ENCODE measurements around the gene FGF16.
"Not testable (repeated sequence)": the region's sequence is repeated elsewhere in the genome, so short reads cannot be mapped to it uniquely, and the experiment has no call there.

The FGF16 gene

DNA sequence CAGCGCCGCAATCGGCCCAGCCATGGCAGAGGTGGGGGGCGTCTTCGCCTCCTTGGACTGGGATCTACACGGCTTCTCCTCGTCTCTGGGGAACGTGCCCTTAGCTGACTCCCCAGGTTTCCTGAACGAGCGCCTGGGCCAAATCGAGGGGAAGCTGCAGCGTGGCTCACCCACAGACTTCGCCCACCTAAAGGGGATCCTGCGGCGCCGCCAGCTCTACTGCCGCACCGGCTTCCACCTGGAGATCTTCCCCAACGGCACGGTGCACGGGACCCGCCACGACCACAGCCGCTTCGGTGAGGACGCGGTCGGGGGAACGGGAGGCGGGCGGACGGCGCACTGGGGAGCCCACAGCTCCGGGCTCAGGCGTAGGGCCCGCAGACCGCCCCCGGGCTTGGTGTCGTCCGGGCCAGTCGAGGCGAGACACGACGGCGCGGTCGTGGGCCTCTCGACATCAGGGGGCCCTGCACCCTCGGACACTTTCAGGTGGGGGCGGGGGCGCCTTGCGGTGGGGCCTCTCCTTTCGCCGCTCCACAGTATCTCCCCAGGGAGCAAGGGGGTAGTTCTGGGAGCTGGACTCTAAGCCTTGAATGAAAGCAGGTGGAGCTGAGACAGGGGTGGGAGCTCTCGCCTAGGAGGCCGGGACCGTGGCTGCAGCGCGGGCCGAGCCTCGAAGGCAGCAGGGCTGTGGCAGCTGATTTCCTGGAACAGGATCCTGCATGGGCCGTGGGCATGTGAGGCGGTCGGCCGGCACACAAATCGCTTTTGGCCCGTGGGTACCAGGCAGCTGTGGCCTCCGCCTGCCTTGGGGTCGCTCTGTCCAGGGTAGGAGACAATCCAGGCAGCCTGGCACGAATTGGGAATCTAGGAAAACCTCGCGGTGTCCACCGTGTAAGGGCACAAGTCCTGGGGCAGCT lies 722 bp downstream of the FGF16 start:
- DNase-seq (ENCODE audit: low spot score): no peak

DNA sequence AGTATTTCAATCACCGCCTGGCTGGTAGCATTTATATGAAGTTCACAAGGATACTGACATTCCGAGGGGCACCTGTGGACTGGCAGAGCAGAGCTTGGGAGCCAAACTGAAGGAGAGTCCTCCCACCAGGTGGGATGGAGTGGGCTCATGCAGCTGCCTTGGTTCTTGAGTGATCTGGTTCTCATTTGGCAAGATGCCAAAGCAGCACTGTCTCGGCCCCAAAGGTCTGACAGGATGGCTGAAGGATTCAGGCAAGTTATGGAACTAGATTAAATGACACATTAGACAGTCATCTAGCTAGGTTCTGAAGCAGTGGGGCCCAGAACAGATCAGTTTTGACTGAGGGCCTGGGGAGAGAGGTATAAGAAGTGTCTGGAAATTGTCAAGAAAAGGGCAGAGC lies 3.2 kb downstream of the FGF16 start:
- DNase-seq (ENCODE audit: low spot score): no peak

DNA sequence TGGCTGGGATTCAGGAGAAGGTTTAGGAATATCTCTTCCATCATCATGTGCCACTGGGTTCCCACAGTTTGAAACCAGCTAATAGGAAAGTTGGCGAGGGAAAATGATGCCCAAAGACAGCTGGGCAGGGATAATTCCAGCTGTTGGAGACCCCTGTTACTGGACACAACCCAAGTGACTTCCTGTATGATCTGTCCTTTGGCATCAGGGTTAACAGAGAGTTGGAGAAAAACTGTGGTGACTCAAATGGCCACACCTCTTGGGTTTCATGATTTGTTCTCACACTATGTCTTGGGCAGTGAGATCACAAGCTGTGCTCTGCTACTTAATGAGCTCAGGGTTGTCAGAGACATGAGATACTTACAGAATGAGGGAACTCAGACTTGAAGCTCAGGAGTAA lies 3.8 kb downstream of the FGF16 start:
- DNase-seq (ENCODE audit: low spot score): no peak

DNA sequence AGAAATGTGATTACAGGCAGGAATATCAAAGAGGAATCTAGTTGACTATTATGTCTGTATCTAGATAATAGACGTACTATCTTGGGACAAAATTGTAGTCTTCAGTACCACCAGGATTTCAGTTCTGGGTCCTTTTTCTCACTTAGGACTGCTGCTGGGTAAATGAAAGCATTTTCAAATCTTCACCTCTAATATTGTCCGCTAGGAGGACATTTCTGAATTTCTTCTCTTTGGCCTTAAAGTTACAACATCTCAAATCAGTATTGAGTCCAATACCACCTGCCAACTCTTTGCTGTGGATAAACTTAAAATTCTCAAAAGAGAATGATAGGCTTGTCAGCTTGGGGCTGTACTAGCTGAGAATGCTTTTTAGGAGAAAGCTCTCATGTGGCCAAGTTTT lies 6.0 kb downstream of the FGF16 start:
- no peak for DNase-seq (ENCODE audit: low spot score)

DNA sequence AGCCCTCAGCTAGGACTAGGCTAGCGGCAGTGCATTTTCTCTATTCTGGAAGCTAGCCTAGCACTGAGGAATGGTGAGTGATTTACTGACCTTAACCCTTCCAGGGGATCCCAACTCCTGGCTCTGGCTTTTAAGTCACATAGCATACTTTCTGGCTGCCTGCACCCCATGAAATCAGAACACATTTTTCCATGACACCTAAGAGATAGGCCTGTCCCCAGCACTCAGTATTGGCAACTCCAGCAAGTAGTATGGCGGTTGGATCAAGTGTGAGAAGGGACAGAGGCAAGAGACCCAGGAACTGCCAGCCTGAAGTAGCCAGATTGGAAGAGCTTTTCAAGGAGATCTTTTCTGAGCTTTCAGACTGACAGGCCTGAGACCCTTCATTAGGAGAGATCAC lies 8.2 kb downstream of the FGF16 start:
- DNase-seq (ENCODE audit: low spot score): no peak

DNA sequence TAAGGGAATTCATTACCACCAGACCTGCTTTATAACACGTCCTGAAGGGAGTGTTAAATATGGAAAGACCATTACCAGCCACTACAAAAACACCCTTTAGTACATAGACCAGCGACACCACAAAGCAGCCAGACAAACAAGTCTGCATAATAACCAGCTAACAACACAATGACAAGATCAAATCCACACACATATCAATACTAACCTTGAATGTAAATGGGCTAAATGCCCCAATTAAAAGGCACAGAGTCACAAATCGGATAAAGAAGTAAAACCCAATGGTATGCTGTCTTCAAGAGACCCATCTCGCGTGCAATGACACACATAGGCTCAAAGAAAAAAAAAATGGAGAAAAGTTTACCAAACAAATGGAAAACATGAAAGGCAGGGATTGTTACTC lies 36.9 kb downstream of the FGF16 start:
- DNase-seq (ENCODE audit: low spot score): no peak

DNA sequence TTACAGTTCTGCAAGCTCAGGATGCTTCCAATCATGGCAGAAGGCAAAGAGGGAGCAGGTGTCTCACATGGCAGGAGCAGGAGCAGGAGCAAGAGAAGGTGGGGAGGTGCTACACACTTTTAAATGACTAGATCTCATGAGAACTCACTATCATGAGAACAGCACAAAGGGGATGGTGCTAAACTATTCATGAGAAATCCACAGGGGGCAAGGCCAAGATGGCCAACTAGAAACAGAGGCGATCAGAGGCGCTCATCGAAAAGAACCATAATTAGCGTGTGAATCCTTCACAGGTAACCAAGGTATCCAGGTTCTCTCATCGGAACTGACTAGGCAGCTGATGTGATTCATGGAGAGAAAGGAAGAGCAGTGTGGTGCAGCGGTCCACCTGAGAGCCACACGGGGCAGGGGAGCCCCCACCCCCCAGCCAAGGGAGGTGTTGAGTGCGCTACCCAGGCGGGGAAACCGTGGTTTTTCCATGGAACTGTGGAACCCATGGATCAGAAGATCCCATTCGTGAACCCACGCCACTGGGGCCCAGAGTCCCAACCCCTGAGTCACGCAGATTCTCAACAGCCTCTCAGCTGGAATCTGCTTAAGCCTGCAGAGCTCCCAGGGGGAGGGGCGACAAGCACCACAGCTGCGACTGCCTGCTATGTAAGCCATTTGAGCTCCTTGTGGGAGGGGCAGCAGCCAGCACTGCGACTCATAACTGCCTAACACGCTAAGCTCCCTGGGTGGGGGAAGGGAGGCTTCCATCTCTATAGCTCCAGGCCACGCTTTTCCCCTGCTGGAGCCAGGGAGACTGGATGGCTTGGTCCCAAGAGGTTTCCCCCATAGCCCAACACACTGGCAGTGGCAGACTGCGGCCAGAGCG lies 46.7 kb downstream of the FGF16 start:
- DNase-seq (ENCODE audit: low spot score): no peak

DNA sequence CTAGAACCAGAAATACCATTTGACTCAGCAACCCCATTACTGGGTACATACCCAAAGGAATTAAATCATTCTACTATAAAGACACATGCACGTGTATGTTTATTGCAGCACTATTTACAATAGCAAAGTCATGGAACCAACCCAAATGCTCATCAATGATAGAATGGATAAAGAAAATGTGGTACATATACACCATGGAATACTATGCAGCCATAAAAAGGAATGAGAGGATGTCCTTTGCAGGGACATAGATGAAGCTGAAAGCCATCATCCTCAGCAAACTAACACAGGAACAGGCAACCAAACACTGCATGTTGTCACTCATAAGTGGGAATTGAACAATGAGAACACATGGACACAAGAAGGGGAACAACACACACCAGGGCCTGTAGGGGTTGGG lies 53.0 kb downstream of the FGF16 start:
- DNase-seq (ENCODE audit: low spot score): not testable (repeated sequence)

DNA sequence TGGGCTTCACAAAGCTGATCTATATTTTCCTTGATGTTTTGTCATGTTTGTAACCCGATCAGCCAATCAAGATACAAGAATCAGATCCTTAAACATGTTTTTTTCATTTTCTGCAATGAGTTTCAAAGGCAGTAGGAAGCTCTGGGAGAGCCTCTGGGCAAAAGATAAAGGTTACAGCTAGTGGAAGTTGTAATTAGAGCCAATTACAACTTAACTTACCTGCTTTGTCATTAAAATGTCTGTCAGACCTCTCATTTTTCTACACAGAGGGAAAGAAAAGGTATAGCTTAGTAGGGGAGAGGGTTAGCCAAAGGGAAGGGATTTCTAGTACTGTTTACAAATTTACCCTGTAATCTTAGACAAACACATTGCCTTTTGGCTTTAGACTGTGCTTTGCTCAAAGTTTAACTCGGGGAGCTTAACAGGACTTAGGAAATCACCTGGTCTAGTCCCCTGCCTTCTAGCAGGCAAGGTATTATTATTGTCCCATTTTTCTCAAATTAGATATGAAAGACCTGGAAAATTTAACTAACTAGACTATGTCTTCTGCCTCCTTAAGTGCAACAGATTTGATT lies 55.8 kb downstream of the FGF16 start:
- no peak for DNase-seq (ENCODE audit: low spot score)

DNA sequence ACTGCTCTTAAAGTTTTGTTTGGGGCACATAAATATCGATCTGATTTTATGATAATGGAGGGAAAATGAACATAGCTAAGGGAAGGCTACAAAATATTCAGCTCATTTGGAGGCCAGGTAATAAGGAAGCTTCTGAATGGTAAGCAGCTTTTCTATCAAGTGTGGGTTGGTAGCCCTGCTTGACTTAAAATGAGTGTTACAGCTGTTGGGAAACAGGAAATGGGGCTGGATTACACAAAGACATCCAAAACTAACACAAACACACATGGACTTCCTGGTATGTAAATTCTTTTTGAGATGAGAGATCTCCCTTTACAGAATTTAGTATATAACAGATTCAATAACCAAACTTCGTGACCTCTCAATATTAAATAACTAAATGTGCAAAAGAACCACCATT lies 58.0 kb downstream of the FGF16 start:
- no peak for DNase-seq (ENCODE audit: low spot score)
